ENCODE data around the gene GRXCR1. TPM values are rescaled to one million over a fixed set of nuclear protein-coding genes. Genes with fewer than 3 reads are reported as not detected.

GRXCR1 gene
- total RNA-seq, result not detected in 2 replicates

DNA sequence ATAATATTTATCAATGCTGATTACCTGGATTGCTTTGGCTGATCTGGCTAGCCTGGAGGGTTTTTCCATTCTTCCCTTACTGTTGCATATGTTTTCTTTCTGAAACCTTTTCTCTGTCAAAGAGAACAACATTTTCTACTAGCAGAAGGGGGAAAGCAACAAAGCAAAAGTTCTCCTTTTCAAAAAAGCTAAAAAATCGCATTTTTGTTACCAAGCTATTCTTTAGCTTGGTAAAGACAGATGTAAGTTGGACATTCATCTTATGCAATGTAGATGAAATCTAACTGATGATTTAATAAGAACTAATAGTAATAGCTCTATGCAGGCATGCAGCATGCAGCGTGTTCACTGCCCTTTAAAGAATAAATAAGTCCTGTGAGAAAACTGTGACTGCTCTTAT lies at the start of gene GRXCR1:
GRXCR1 (plus strand) TSS at position 301 of the 400 bp plus-strand sequence. CDS start 554 bp downstream, outside the sequence.

Other genes with a start within 250 kb of the GRXCR1 start
- gene ATP8A1, start 235.6 kb upstream of the GRXCR1 start, total RNA-seq, result 0.14 and 0.74 TPM in 2 replicates